ENCODE results near the gene GRIFIN.

Gene GRIFIN

GRCh38 chr7:2476776-2477446 lies 713 bp upstream of the GRIFIN start:
- no peak overlapping the region for H3K4ac ChIP-seq (ENCODE audit: low read depth, low read length)
- no peak overlapping the region for H4K12ac ChIP-seq (ENCODE audit: low read depth, low read length)
- H3K27me3 ChIP-seq (ENCODE audit: insufficient read depth, low read length): no peaks in the 10 kb centered on the region
- no peaks in the 10 kb centered on the region for H3K79me1 ChIP-seq (ENCODE audit: low read length)
- no CpG with 5 or more reads among the region's 25 CpGs for WGBS (ENCODE audit: extremely low coverage, insufficient coverage, insufficient read length)
- H2BK5ac ChIP-seq (ENCODE audit: low read depth, low read length, poor library complexity): no peak overlapping the region
- H2AFZ ChIP-seq (ENCODE audit: insufficient read depth, low read length, poor library complexity): no peak overlapping the region
- no peak overlapping the region for H3K4me3 ChIP-seq (ENCODE audit: low read depth, low read length)
- H3K27ac ChIP-seq (ENCODE audit: low read depth, low read length): no peak overlapping the region
- H3K14ac ChIP-seq (ENCODE audit: low read length): no peak overlapping the region
- no peak overlapping the region for H2AK5ac ChIP-seq (ENCODE audit: low read length)
- H3K23ac ChIP-seq (ENCODE audit: low read length): no peak overlapping the region
- H3K9ac ChIP-seq (ENCODE audit: low read length): no peak overlapping the region
- H3K79me2 ChIP-seq (ENCODE audit: control insufficient read depth, insufficient read depth, low read length, poor library complexity): no peaks in the 10 kb centered on the region
- no peak overlapping the region for H2BK12ac ChIP-seq (ENCODE audit: low read length)
- H3K4me1 ChIP-seq (ENCODE audit: control insufficient read depth in 1 of 2, insufficient read depth in 2 of 2, low read length in 2 of 2): peaks cover 0 to 2% of the 10 kb centered on the region in 2 experiments
- peaks cover 4% of the 10 kb centered on the region for H3K9me3 ChIP-seq (ENCODE audit: insufficient read depth, low read depth, low read length)
- no peak overlapping the region for H4K91ac ChIP-seq (ENCODE audit: low read depth, low read length)
- no peak for DNase-seq
- H3K18ac ChIP-seq (ENCODE audit: low read length): no peak overlapping the region
- H3K36me3 ChIP-seq (ENCODE audit: control insufficient read depth in 1 of 2, insufficient read depth in 2 of 2, low read length in 2 of 2): no peaks in the 10 kb centered on the region
- no peak overlapping the region for H4K8ac ChIP-seq (ENCODE audit: low read depth, low read length)
- no peak overlapping the region for H2BK120ac ChIP-seq (ENCODE audit: insufficient read depth, low read length, poor library complexity)
- H3K4me2 ChIP-seq (ENCODE audit: low read length): no peak overlapping the region

DNA sequence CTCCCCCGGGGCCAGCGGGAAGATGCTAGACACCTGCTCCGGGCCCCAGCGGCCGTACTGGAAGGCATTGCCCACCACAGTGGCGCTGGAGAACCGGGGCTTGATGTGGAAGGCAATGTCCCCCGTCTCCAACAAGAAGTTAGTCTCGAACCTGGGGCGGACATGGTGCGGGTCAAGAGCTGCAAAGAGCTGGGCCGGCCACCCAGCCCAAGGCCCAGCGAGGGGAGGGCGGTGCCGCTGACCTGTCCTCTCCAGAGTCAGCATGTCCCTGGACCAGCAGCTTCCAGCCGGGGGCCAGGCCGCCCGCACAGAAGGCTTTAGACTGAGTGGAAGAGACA lies 551 bp downstream of the GRIFIN start:
- peaks cover 8% of the 10 kb centered on the region in 2 experiments for H3K4me1 ChIP-seq (ENCODE audit: control insufficient read depth in 1 of 2, insufficient read depth in 2 of 2, low read length in 2 of 2)
- no peak overlapping the region for H2AK5ac ChIP-seq (ENCODE audit: low read length)
- no peak overlapping the region for H2BK5ac ChIP-seq (ENCODE audit: low read depth, low read length, poor library complexity)
- no peaks in the 10 kb centered on the region for H3K79me2 ChIP-seq (ENCODE audit: control insufficient read depth, insufficient read depth, low read length, poor library complexity)
- no peak overlapping the region for H3K9ac ChIP-seq (ENCODE audit: low read length)
- H3K9me3 ChIP-seq (ENCODE audit: insufficient read depth, low read depth, low read length): peaks cover 4% of the 10 kb centered on the region
- no peak overlapping the region for H4K91ac ChIP-seq (ENCODE audit: low read depth, low read length)
- H2AFZ ChIP-seq (ENCODE audit: insufficient read depth, low read length, poor library complexity): no peak overlapping the region
- H3K79me1 ChIP-seq (ENCODE audit: low read length): peaks cover 5% of the 10 kb centered on the region
- H3K4me3 ChIP-seq (ENCODE audit: low read depth, low read length): no peak overlapping the region
- WGBS (ENCODE audit: extremely low coverage, insufficient coverage, insufficient read length): no CpG with 5 or more reads among the region's 18 CpGs
- no peaks in the 10 kb centered on the region for H3K27me3 ChIP-seq (ENCODE audit: insufficient read depth, low read length)
- no peak for DNase-seq
- no peak overlapping the region for H3K14ac ChIP-seq (ENCODE audit: low read length)
- no peak overlapping the region for H2BK12ac ChIP-seq (ENCODE audit: low read length)
- no peak overlapping the region for H3K23ac ChIP-seq (ENCODE audit: low read length)
- no peak overlapping the region for H4K12ac ChIP-seq (ENCODE audit: low read depth, low read length)
- no peaks in the 10 kb centered on the region for H3K36me3 ChIP-seq (ENCODE audit: control insufficient read depth in 1 of 2, insufficient read depth in 2 of 2, low read length in 2 of 2)
- no peak overlapping the region for H2BK120ac ChIP-seq (ENCODE audit: insufficient read depth, low read length, poor library complexity)
- no peak overlapping the region for H4K8ac ChIP-seq (ENCODE audit: low read depth, low read length)
- H3K27ac ChIP-seq (ENCODE audit: low read depth, low read length): no peak overlapping the region
- H3K4me2 ChIP-seq (ENCODE audit: low read length): no peak overlapping the region
- no peak overlapping the region for H3K4ac ChIP-seq (ENCODE audit: low read depth, low read length)
- H3K18ac ChIP-seq (ENCODE audit: low read length): no peak overlapping the region

- Histone ChIP-seq H2BK5ac (ENCODE audit: low read depth, low read length, poor library complexity) (no peak overlapping the region), H3K4me2 (ENCODE audit: low read length) (no peak overlapping the region), H4K91ac (ENCODE audit: low read depth, low read length) (no peak overlapping the region), H3K79me1 (ENCODE audit: low read length) (peaks cover 5% of the 10 kb centered on the region), H3K4me1 (ENCODE audit: control insufficient read depth in 1 of 2, insufficient read depth in 2 of 2, low read length in 2 of 2) (peaks cover 8% of the 10 kb centered on the region in 2 experiments), H2AK5ac (ENCODE audit: low read length) (no peak overlapping the region), H3K14ac (ENCODE audit: low read length) (no peak overlapping the region), H4K8ac (ENCODE audit: low read depth, low read length) (no peak overlapping the region), H3K18ac (ENCODE audit: low read length) (no peak overlapping the region), H2BK120ac (ENCODE audit: insufficient read depth, low read length, poor library complexity) (no peak overlapping the region), H3K23ac (ENCODE audit: low read length) (no peak overlapping the region), H3K9ac (ENCODE audit: low read length) (no peak overlapping the region), H4K12ac (ENCODE audit: low read depth, low read length) (no peak overlapping the region), H3K4me3 (ENCODE audit: low read depth, low read length) (no peak overlapping the region), H3K79me2 (ENCODE audit: control insufficient read depth, insufficient read depth, low read length, poor library complexity) (no peaks in the 10 kb centered on the region), H3K27me3 (ENCODE audit: insufficient read depth, low read length) (no peaks in the 10 kb centered on the region), H2BK12ac (ENCODE audit: low read length) (no peak overlapping the region), H3K36me3 (ENCODE audit: control insufficient read depth in 1 of 2, insufficient read depth in 2 of 2, low read length in 2 of 2) (no peaks in the 10 kb centered on the region), H3K27ac (ENCODE audit: low read depth, low read length) (no peak overlapping the region), H2AFZ (ENCODE audit: insufficient read depth, low read length, poor library complexity) (no peak overlapping the region), H3K9me3 (ENCODE audit: insufficient read depth, low read depth, low read length) (peaks cover 4% of the 10 kb centered on the region), H3K4ac (ENCODE audit: low read depth, low read length) (no peak overlapping the region)
- WGBS (ENCODE audit: extremely low coverage, insufficient coverage, insufficient read length): no CpG with 5 or more reads among the region's 28 CpGs
- DNase-seq: peak in 1 of 2 donors; percentile 16
Measured at GRCh38 chr7:2474813-2475677, 1.2 kb downstream of the GRIFIN start.

DNA sequence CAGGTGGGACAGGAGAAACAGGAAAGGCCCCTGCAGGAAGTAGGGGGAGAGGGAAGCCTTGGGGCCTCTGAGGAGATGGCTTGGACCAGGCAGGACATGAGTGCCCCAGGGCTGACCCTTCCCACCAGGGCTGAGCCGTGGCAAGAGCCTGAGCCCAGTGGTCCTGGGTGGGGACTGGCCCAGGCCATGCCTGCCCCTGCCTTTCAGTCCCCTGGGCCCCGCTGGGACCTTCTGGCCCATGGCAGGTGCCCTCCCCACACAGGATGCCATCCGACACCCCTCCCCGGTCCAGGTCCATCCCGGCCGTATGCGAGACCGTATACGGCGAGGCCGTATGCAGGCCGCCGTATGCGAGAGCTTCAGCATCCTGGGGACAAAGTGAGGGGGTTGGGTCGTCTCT lies 2.0 kb downstream of the GRIFIN start:
- Histone ChIP-seq H3K79me2 (ENCODE audit: control insufficient read depth, insufficient read depth, low read length, poor library complexity) (no peaks in the 10 kb centered on the region), H3K9me3 (ENCODE audit: insufficient read depth, low read depth, low read length) (peaks cover 4% of the 10 kb centered on the region), H3K23ac (ENCODE audit: low read length) (no peak overlapping the region), H3K18ac (ENCODE audit: low read length) (no peak overlapping the region), H3K4me1 (ENCODE audit: control insufficient read depth in 1 of 2, insufficient read depth in 2 of 2, low read length in 2 of 2) (peaks cover 8% of the 10 kb centered on the region in 2 experiments), H3K14ac (ENCODE audit: low read length) (no peak overlapping the region), H4K8ac (ENCODE audit: low read depth, low read length) (no peak overlapping the region), H2AFZ (ENCODE audit: insufficient read depth, low read length, poor library complexity) (no peak overlapping the region), H2BK12ac (ENCODE audit: low read length) (no peak overlapping the region), H3K4ac (ENCODE audit: low read depth, low read length) (no peak overlapping the region), H2AK5ac (ENCODE audit: low read length) (no peak overlapping the region), H2BK5ac (ENCODE audit: low read depth, low read length, poor library complexity) (no peak overlapping the region), H3K9ac (ENCODE audit: low read length) (no peak overlapping the region), H3K36me3 (ENCODE audit: control insufficient read depth in 1 of 2, insufficient read depth in 2 of 2, low read length in 2 of 2) (no peaks in the 10 kb centered on the region), H3K79me1 (ENCODE audit: low read length) (peaks cover 5% of the 10 kb centered on the region), H2BK120ac (ENCODE audit: insufficient read depth, low read length, poor library complexity) (no peak overlapping the region), H4K91ac (ENCODE audit: low read depth, low read length) (no peak overlapping the region), H3K27ac (ENCODE audit: low read depth, low read length) (no peak overlapping the region), H3K4me3 (ENCODE audit: low read depth, low read length) (no peak overlapping the region), H3K4me2 (ENCODE audit: low read length) (no peak overlapping the region), H3K27me3 (ENCODE audit: insufficient read depth, low read length) (no peaks in the 10 kb centered on the region), H4K12ac (ENCODE audit: low read depth, low read length) (no peak overlapping the region)
- no peak for DNase-seq
- no CpG with 5 or more reads among the region's 15 CpGs for WGBS (ENCODE audit: extremely low coverage, insufficient coverage, insufficient read length)

Measured in trophoblast cell (in vitro differentiated cells and primary cell).